ENCODE measurements around the gene GMDS.

DNA sequence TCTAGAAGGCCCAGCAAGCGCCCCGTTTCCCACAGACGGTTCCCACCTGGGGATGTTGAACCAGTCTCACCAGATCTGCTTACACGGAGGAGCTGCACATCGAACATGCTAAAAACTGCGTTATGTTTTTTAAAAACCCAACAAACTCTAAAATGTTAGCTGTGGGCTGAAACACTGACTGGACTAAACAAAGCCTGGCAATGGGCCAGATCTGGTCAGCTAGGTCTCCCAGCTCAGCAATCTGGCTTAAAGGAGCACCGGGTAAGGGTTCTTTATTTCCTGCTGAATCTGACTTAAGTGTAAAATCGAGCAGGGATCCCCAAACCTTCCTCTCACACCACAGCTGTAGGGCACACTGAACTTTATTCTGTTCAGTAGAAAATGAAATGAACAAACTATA, 478.8 kb downstream of the GMDS start:
- no peak for TF ChIP-seq CTCF (conservative IDR thresholded peaks at IDR 0.05; ENCODE audit: low read depth, low read length)
- TF ChIP-seq MAFK (IDR thresholded peaks at IDR 0.05; ENCODE audit: low read depth, low read length) = no peak
- no peak for TF ChIP-seq NFE2L2 (IDR thresholded peaks at IDR 0.05; ENCODE audit: low read depth, low read length)
- no peak for TF ChIP-seq USF2 (IDR thresholded peaks at IDR 0.05; ENCODE audit: low read depth, low read length)
- no peak for TF ChIP-seq POLR2A (IDR thresholded peaks at IDR 0.05; ENCODE audit: low read depth, low read length)
- no peak for TF ChIP-seq SMC3 (IDR thresholded peaks at IDR 0.05; ENCODE audit: low read depth, low read length)
- no peak for TF ChIP-seq FOS (IDR thresholded peaks at IDR 0.05; ENCODE audit: low read depth, low read length)
- TF ChIP-seq RCOR1 (IDR thresholded peaks at IDR 0.05; ENCODE audit: insufficient replicate concordance, low read length) = no peak
- no peak for TF ChIP-seq RAD21 (IDR thresholded peaks at IDR 0.05; ENCODE audit: low read length)
- TF ChIP-seq BHLHE40 (IDR thresholded peaks at IDR 0.05; ENCODE audit: low read depth, low read length) = no peak
- no peak for TF ChIP-seq CEBPB (IDR thresholded peaks at IDR 0.05; ENCODE audit: low read depth, low read length)
